RWPE1 (cell line): Measurements from ENCODE around the gene RPAIN.

ENCODE experiments used
- CTCF ChIA-PET: fragments of 350-600 bp; sonication (Branson Sonifier 250); formaldehyde crosslinking; extraction: SDS; loops from one replicate; lab custom pipeline; 2021; lab: Yijun Ruan, JAX
- POLR2A ChIA-PET: fragments of 400-600 bp; formaldehyde crosslinking; extraction: SDS; loops from one replicate; lab custom pipeline; 2020; ENCODE audit warnings: antibody characterized with exemption; ENCODE audit not compliant: low non-redundant PET; lab: Yijun Ruan, JAX
- DNase-seq: peaks from one replicate; pipeline ENCODE4 v3.0.0; 2012; ENCODE audit warnings: low spot score
- H3K27ac ChIP-seq: fragments of 450-650 bp; 2 replicates; pipeline ENCODE4 v1.5.1; 2017
- TF ChIP-seq, protein P1 (sequence below): fragments of 450-650 bp; conservative IDR thresholded peaks from 2 replicates; pipeline ENCODE4 v1.5.1; 2017; ENCODE audit warnings: low read depth, mild to moderate bottlenecking

Gene RPAIN

DNA sequence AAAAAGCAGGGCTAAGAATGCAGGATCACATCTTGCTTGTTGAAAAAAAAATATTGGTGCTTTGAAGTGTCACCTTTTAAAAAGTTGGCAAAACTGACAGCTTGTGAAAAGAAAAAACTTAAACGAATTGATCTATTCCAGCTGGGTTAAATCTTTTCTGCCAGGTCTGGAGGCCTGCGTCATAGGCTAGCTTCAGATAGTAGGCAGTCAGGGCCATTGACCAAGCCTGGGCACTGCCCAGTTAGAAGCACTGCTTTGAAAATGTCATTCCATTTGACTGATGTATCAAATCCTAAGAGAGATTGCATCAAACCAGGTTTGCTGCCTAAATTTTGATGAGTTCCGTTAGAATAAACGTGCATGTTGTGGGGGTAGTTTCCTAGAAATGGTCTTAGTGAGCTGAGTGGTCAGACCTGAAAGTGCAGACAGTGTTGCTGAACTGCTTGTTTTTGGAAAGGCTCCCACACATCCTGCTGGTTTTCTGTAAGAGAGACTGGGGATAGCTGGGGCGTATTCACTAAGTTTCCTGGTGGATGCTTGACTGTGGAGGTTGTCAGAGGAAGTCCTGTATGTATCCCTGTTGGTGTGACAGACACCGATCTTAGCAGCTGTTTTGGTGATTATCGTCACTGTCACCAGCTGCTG, 39.4 kb upstream of the RPAIN start:
- TF ChIP-seq, protein P1, sequence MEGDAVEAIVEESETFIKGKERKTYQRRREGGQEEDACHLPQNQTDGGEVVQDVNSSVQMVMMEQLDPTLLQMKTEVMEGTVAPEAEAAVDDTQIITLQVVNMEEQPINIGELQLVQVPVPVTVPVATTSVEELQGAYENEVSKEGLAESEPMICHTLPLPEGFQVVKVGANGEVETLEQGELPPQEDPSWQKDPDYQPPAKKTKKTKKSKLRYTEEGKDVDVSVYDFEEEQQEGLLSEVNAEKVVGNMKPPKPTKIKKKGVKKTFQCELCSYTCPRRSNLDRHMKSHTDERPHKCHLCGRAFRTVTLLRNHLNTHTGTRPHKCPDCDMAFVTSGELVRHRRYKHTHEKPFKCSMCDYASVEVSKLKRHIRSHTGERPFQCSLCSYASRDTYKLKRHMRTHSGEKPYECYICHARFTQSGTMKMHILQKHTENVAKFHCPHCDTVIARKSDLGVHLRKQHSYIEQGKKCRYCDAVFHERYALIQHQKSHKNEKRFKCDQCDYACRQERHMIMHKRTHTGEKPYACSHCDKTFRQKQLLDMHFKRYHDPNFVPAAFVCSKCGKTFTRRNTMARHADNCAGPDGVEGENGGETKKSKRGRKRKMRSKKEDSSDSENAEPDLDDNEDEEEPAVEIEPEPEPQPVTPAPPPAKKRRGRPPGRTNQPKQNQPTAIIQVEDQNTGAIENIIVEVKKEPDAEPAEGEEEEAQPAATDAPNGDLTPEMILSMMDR = no peak
- POLR2A ChIA-PET = interaction anchor here (0.6 kb wide), 1 partner anchor 9 kb away, joined by 6 read pairs; no protein-coding TSS in a partner anchor
- DNase-seq = no peak
- CTCF ChIA-PET = no interaction called here
- no peak overlapping the region for H3K27ac ChIP-seq

DNA sequence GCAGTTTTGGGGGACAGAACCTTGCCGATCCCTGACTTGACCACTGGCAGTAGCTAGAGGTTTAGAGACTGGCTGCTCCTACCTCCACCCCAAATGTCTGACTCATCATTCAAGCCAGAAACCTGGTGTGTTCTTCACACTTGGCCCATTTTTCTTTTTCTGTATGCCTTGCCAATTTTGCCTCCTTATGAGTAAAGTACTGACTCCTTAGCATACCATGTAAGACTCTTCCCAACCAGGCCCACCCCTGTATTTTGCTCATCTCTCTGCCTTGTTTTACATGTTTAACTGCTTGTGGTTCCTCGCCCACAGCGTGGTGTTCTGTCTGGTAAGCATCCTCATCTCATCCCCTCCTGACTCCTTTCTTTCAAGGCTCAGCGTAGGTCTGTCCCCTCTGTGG, 38.4 kb upstream of the RPAIN start:
- no peak overlapping the region for H3K27ac ChIP-seq
- ChIA-PET POLR2A (no interaction called here), CTCF (interaction anchor here (0.6 to 0.7 kb wide), 2 partner anchors 49 to 71 kb away, joined by 3 to 4 read pairs; no protein-coding TSS in a partner anchor)
- TF ChIP-seq, protein P1 = no peak
- no peak for DNase-seq

- DNase-seq = no peak
- POLR2A ChIA-PET = no interaction called here
- TF ChIP-seq, protein P1 = no peak
- CTCF ChIA-PET = interaction anchor here (0.6 kb wide), 2 partner anchors 27 to 146 kb away, joined by 4 to 5 read pairs; no protein-coding TSS in a partner anchor
- H3K27ac ChIP-seq = no peak overlapping the region
Observed at GRCh38 chr17:5391678-5392077, 28.3 kb upstream of the RPAIN start.

GRCh38 chr17:5396612-5397011, 23.4 kb upstream of the RPAIN start:
- TF ChIP-seq, protein P1 = no peak
- CTCF ChIA-PET = no interaction called here
- POLR2A ChIA-PET = no interaction called here
- no peak overlapping the region for H3K27ac ChIP-seq
- DNase-seq = no peak

GRCh38 chr17:5399767-5400166, 20.2 kb upstream of the RPAIN start:
- TF ChIP-seq, protein P1 = no peak
- no peak overlapping the region for H3K27ac ChIP-seq
- ChIA-PET CTCF (interaction anchor here (0.6 kb wide), 1 partner anchor 1033 kb away, joined by 3 read pairs; no protein-coding TSS in a partner anchor), POLR2A (no interaction called here)
- no peak for DNase-seq

DNA sequence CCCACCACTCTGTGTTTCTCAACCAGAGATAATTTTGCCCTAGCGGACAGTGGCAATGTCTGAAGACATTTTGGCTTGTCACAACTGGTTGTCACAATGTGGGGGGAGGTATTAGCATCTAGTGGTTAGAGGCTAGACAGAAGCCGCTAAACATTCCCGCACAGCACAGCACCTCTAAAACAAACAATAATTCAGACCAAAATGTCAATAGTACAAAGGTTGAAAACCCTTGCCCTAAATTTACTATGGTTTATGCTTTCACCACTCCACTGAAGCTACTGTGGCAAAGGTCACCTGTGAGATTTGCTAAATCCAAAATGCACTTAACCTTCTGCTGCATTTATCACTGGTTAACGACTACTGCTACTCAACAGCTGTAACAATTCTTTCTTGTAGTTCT, 14.6 kb upstream of the RPAIN start:
- ChIA-PET CTCF (interaction anchor here (0.6 kb wide), 2 partner anchors 33 to 909 kb away, joined by 3 to 5 read pairs; no protein-coding TSS in a partner anchor), POLR2A (no interaction called here)
- no peak overlapping the region for H3K27ac ChIP-seq
- DNase-seq = no peak
- TF ChIP-seq, protein P1 = no peak
